Loucy (cell line): ENCODE results near the gene PRRC2A.

ENCODE experiments used
- H2AFZ ChIP-seq: fragments of 200-600 bp; sonication (generic); 2 replicates; pipeline ENCODE4 v1.6.0; 2016; ENCODE audit warnings: antibody characterized with exemption, mild to moderate bottlenecking, low read length, moderate library complexity
- H3F3A ChIP-seq: fragments of 200-600 bp; 2 replicates; pipeline ENCODE4 v1.6.0; 2016; ENCODE audit warnings: antibody characterized with exemption, low read depth, mild to moderate bottlenecking
- H3K27me3 ChIP-seq: fragments of 200-600 bp; sonication (generic); 2 replicates; pipeline ENCODE4 v1.6.1; 2014; ENCODE audit warnings: low read length, mild to moderate bottlenecking; ENCODE audit not compliant: insufficient read depth, poor library complexity, severe bottlenecking
- H3K36me3 ChIP-seq: fragments of 200-600 bp; sonication (generic); 2 replicates; pipeline ENCODE4 v1.6.1; 2016; ENCODE audit warnings: low read length; ENCODE audit not compliant: insufficient read depth
- H3K4me1 ChIP-seq: fragments of 200-600 bp; sonication (generic); 2 replicates; pipeline ENCODE4 v1.5.1; 2014; ENCODE audit warnings: low read length, mild to moderate bottlenecking; ENCODE audit not compliant: insufficient read depth, poor library complexity, severe bottlenecking
- H3K4me2 ChIP-seq: fragments of 200-600 bp; sonication (generic); 2 replicates; pipeline ENCODE4 v1.6.0; 2014; ENCODE audit warnings: antibody characterized with exemption, low read length, low read depth, mild to moderate bottlenecking; ENCODE audit not compliant: poor library complexity, severe bottlenecking
- H3K4me3 ChIP-seq: fragments of 200-600 bp; sonication (generic); 2 replicates; pipeline ENCODE4 v1.5.1; 2014; ENCODE audit warnings: low read length, mild to moderate bottlenecking, mixed read lengths; ENCODE audit not compliant: poor library complexity, severe bottlenecking
- H3K79me2 ChIP-seq: fragments of 200-600 bp; sonication (generic); 2 replicates; pipeline ENCODE4 v1.6.1; 2014; ENCODE audit warnings: low read length; ENCODE audit not compliant: insufficient read depth
- H3K9ac ChIP-seq: fragments of 200-600 bp; sonication (generic); 2 replicates; pipeline ENCODE4 v1.6.0; 2014; ENCODE audit warnings: mild to moderate bottlenecking, low read depth, low read length, moderate library complexity; ENCODE audit not compliant: poor library complexity, severe bottlenecking
- H3K9me2 ChIP-seq: fragments of 200-600 bp; sonication (generic); replicated peaks from 2 replicates; pipeline ENCODE4 v1.6.1; 2016; ENCODE audit warnings: low read depth, low read length, mixed read lengths
- H3K9me3 ChIP-seq: fragments of 200-600 bp; sonication (generic); 2 replicates; pipeline ENCODE4 v1.6.1; 2014; ENCODE audit warnings: mild to moderate bottlenecking, antibody characterized with exemption, low read length, low read depth; ENCODE audit not compliant: insufficient read depth
- H4K20me1 ChIP-seq: fragments of 200-600 bp; sonication (generic); 2 replicates; pipeline ENCODE4 v1.6.0; 2014; ENCODE audit warnings: antibody characterized with exemption, low read length, mild to moderate bottlenecking; ENCODE audit not compliant: insufficient read depth, poor library complexity, severe bottlenecking
- EZH2phosphoT487 ChIP-seq: fragments of 200-600 bp; IDR thresholded peaks from 2 replicates; pipeline ENCODE4 v1.6.1; 2018; ENCODE audit warnings: antibody characterized with exemption, mild to moderate bottlenecking, moderate library complexity, borderline replicate concordance
- TF ChIP-seq, protein P1 (sequence below): fragments of 200-600 bp; sonication (generic); conservative IDR thresholded peaks from 2 replicates; pipeline ENCODE4 v1.5.1; 2014; ENCODE audit warnings: mild to moderate bottlenecking, antibody characterized with exemption, low read length

Gene PRRC2A

GRCh38 chr6:31631209-31631608 lies 10.7 kb downstream of the PRRC2A start:
- Histone ChIP-seq H3K9ac (no peak overlapping the region), H3K4me3 (no peak overlapping the region), H2AFZ (no peak overlapping the region), H3K9me3 (no peaks in the 10 kb centered on the region), H3K36me3 (peaks cover 99% of the 10 kb centered on the region), H3K4me1 (peaks cover 11% of the 10 kb centered on the region), H3K9me2 (no peaks in the 10 kb centered on the region), H4K20me1 (peaks cover 90% of the 10 kb centered on the region), H3F3A (no peaks in the 10 kb centered on the region), H3K27me3 (no peaks in the 10 kb centered on the region), H3K79me2 (peaks cover 83% of the 10 kb centered on the region), H3K4me2 (no peak overlapping the region)
- TF ChIP-seq EZH2phosphoT487: no peak
- TF ChIP-seq, protein P1, sequence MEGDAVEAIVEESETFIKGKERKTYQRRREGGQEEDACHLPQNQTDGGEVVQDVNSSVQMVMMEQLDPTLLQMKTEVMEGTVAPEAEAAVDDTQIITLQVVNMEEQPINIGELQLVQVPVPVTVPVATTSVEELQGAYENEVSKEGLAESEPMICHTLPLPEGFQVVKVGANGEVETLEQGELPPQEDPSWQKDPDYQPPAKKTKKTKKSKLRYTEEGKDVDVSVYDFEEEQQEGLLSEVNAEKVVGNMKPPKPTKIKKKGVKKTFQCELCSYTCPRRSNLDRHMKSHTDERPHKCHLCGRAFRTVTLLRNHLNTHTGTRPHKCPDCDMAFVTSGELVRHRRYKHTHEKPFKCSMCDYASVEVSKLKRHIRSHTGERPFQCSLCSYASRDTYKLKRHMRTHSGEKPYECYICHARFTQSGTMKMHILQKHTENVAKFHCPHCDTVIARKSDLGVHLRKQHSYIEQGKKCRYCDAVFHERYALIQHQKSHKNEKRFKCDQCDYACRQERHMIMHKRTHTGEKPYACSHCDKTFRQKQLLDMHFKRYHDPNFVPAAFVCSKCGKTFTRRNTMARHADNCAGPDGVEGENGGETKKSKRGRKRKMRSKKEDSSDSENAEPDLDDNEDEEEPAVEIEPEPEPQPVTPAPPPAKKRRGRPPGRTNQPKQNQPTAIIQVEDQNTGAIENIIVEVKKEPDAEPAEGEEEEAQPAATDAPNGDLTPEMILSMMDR: no peak

DNA sequence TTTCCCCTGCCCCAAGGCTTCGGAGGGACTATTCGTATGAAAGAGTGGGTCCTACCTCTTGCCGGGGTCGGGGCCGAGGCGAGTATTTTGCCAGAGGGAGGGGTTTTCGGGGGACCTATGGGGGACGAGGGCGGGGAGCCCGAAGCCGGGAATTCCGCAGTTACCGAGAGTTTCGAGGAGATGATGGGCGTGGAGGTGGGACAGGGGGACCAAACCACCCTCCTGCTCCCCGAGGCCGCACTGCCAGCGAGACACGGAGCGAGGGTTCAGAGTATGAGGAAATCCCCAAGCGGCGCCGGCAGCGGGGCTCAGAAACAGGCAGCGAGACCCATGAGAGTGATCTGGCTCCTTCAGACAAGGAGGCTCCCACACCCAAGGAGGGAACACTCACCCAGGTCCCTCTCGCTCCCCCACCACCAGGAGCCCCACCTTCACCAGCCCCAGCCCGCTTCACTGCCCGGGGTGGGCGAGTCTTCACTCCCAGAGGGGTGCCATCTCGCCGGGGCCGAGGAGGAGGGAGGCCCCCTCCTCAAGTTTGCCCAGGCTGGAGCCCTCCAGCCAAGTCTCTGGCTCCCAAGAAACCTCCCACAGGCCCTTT lies 11.3 kb downstream of the PRRC2A start:
- H2AFZ ChIP-seq: no peak overlapping the region
- no peaks in the 10 kb centered on the region for H3K9me2 ChIP-seq
- TF ChIP-seq, protein P1: no peak
- no peak for TF ChIP-seq EZH2phosphoT487
- H3K79me2 ChIP-seq: peaks cover 77% of the 10 kb centered on the region
- 0 out of 2 replicates have a peak, but pooled peaks cover 2% of the 10 kb centered on the region for H3F3A ChIP-seq
- peaks cover 84% of the 10 kb centered on the region for H4K20me1 ChIP-seq
- H3K36me3 ChIP-seq: peaks cover 99% of the 10 kb centered on the region
- H3K27me3 ChIP-seq: no peaks in the 10 kb centered on the region
- H3K4me1 ChIP-seq: peaks cover 11% of the 10 kb centered on the region
- H3K4me3 ChIP-seq: no peak overlapping the region
- no peaks in the 10 kb centered on the region for H3K9me3 ChIP-seq
- no peak overlapping the region for H3K4me2 ChIP-seq
- H3K9ac ChIP-seq: no peak overlapping the region

GRCh38 chr6:31632279-31632946 lies 11.9 kb downstream of the PRRC2A start:
- Histone ChIP-seq H3K9ac (no peak overlapping the region), H3K4me2 (peak overlapping the region; percentile 18), H3K4me1 (peaks cover 11% of the 10 kb centered on the region), H3K9me3 (no peaks in the 10 kb centered on the region), H3K79me2 (peaks cover 71% of the 10 kb centered on the region), H3K4me3 (no peak overlapping the region), H2AFZ (no peak overlapping the region), H3K27me3 (no peaks in the 10 kb centered on the region), H3K36me3 (peaks cover 99% of the 10 kb centered on the region), H4K20me1 (peaks cover 78% of the 10 kb centered on the region), H3K9me2 (no peaks in the 10 kb centered on the region), H3F3A (0 out of 2 replicates have a peak, but pooled peaks cover 5% of the 10 kb centered on the region)
- TF ChIP-seq, protein P1: no peak
- TF ChIP-seq EZH2phosphoT487: no peak
